ENCODE results near the gene PADI1. TPM values are rescaled to one million over a fixed set of nuclear protein-coding genes. Genes with fewer than 3 reads are reported as not detected.

PADI1 gene
- total RNA-seq, 1 donor from 2014 or later, result not detected

- no peak for DNase-seq (ENCODE audit: low spot score)
Observed at GRCh38 chr1:17270891-17271765, 66.2 kb downstream of the PADI1 start.

- no peak for DNase-seq (ENCODE audit: low spot score)
Observed at GRCh38 chr1:17272066-17272465, 67.1 kb downstream of the PADI1 start.

- DNase-seq (ENCODE audit: low spot score), result no peak
Observed at GRCh38 chr1:17272646-17273045, 67.7 kb downstream of the PADI1 start.

- no peak for DNase-seq (ENCODE audit: low spot score)
Observed at GRCh38 chr1:17273096-17273495, 68.2 kb downstream of the PADI1 start.

- no peak for DNase-seq (ENCODE audit: low spot score)
Observed at GRCh38 chr1:17274186-17275170, 69.5 kb downstream of the PADI1 start.

GRCh38 chr1:17276568-17276967 lies 71.6 kb downstream of the PADI1 start:
- no peak for DNase-seq (ENCODE audit: low spot score)

- no peak for DNase-seq (ENCODE audit: low spot score)
Observed at GRCh38 chr1:17277511-17278159, 72.7 kb downstream of the PADI1 start.

- DNase-seq (ENCODE audit: low spot score), result no peak
Observed at GRCh38 chr1:17278996-17279830, 74.3 kb downstream of the PADI1 start.

- no peak for DNase-seq (ENCODE audit: low spot score)
Observed at GRCh38 chr1:17280436-17280835, 75.5 kb downstream of the PADI1 start.

GRCh38 chr1:17280894-17281293 lies 76.0 kb downstream of the PADI1 start:
- no peak for DNase-seq (ENCODE audit: low spot score)

GRCh38 chr1:17281775-17282181 lies 76.8 kb downstream of the PADI1 start:
- no peak for DNase-seq (ENCODE audit: low spot score)

GRCh38 chr1:17282836-17283235 lies 77.9 kb downstream of the PADI1 start:
- DNase-seq (ENCODE audit: low spot score), result no peak

GRCh38 chr1:17286646-17287045 lies 81.7 kb downstream of the PADI1 start:
- no peak for DNase-seq (ENCODE audit: low spot score)

GRCh38 chr1:17287130-17287776 lies 82.3 kb downstream of the PADI1 start:
- no peak for DNase-seq (ENCODE audit: low spot score)

- DNase-seq (ENCODE audit: low spot score), result no peak
Observed at GRCh38 chr1:17289721-17290120, 84.8 kb downstream of the PADI1 start.

- DNase-seq (ENCODE audit: low spot score), result no peak
Observed at GRCh38 chr1:17290553-17290952, 85.6 kb downstream of the PADI1 start.

- DNase-seq (ENCODE audit: low spot score), result no peak
Observed at GRCh38 chr1:17292299-17293160, 87.6 kb downstream of the PADI1 start.

- no peak for DNase-seq (ENCODE audit: low spot score)
Observed at GRCh38 chr1:17293681-17294425, 88.9 kb downstream of the PADI1 start.
